DLD1 (cell line): ENCODE measurements around the gene FKBP10.
"Not testable (repeated sequence)": the region's sequence is repeated elsewhere in the genome, so short reads cannot be mapped to it uniquely, and the experiment has no call there.

Experiments
- in situ Hi-C: cut with HindIII; loops from 2 replicates; pipeline ENCODE4 v1.10.0; 2017; ENCODE audit warnings: low sequenced_read_pairs

The FKBP10 gene, protein sequence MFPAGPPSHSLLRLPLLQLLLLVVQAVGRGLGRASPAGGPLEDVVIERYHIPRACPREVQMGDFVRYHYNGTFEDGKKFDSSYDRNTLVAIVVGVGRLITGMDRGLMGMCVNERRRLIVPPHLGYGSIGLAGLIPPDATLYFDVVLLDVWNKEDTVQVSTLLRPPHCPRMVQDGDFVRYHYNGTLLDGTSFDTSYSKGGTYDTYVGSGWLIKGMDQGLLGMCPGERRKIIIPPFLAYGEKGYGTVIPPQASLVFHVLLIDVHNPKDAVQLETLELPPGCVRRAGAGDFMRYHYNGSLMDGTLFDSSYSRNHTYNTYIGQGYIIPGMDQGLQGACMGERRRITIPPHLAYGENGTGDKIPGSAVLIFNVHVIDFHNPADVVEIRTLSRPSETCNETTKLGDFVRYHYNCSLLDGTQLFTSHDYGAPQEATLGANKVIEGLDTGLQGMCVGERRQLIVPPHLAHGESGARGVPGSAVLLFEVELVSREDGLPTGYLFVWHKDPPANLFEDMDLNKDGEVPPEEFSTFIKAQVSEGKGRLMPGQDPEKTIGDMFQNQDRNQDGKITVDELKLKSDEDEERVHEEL

DNA sequence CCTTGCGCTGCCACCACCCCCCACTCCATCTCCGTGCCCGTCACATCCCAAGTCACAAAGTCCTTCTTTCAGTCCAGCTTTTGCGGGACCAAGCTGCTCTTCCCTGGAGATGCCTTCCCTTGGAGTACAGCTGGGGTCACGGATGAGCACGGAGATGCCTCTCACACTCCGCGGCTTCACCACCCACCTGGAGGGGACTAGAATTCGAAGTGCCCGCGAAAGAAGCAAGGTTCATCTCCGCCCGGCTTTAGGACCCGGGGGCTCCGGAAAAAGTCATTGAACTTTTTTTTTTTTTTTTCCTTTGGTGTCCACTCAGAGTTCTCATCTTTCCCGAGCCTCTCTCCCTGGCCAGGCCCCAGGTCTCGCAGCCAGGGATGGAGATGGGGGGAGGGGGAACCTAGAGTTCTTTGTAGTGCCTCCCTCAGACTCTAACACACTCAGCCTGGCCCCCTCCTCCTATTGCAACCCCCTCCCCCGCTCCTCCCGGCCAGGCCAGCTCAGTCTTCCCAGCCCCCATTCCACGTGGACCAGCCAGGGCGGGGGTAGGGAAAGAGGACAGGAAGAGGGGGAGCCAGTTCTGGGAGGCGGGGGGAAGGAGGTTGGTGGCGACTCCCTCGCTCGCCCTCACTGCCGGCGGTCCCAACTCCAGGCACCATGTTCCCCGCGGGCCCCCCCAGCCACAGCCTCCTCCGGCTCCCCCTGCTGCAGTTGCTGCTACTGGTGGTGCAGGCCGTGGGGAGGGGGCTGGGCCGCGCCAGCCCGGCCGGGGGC is at the start of gene FKBP10:
Gene FKBP10 (plus strand): TSS at position 624 of the 771 bp plus-strand sequence. CDS start 31 bp downstream, at position 655.
- in situ Hi-C loops, result no loop called here

DNA sequence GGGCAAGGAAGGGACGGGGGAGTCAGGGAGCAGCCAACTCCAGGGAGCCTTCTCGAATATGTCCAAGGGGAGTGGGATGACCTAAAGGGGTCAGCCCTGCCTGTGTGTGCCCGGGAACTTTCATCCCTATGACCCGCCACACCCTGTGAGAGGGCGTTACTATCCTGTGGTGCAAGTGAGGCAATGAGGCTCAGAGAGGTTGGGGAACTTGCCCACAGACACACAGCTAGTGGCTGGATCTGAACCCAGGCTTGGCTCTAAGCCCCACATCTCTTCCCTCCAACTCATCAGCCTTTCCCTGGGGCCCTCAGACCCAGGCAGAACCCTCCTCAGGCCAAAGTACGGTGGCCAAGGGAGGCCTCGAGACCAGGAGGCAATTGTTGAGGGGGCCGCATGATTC is 49.5 kb upstream of the FKBP10 start:
- in situ Hi-C loops, result no loop called here

DNA sequence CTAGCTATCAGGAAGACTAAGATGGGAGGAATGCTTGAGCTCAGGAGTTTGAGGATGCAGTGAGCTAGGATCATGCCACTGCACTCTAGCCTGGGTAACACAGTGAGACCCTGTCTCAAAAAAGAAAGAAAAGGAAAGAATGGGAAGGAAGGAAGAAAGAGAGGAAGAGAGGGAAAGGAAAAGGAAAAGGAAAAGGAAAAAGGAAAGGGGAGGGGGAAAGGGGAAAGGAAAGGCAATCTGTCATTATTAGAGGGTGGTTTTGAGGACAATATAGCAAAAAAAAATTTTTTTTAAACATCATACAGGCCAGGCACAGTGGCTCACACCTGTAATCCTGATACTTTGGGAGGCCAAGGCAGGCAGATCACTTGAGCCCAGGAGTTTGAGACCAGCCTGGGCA is 46.7 kb upstream of the FKBP10 start:
- in situ Hi-C loops, result no loop called here

DNA sequence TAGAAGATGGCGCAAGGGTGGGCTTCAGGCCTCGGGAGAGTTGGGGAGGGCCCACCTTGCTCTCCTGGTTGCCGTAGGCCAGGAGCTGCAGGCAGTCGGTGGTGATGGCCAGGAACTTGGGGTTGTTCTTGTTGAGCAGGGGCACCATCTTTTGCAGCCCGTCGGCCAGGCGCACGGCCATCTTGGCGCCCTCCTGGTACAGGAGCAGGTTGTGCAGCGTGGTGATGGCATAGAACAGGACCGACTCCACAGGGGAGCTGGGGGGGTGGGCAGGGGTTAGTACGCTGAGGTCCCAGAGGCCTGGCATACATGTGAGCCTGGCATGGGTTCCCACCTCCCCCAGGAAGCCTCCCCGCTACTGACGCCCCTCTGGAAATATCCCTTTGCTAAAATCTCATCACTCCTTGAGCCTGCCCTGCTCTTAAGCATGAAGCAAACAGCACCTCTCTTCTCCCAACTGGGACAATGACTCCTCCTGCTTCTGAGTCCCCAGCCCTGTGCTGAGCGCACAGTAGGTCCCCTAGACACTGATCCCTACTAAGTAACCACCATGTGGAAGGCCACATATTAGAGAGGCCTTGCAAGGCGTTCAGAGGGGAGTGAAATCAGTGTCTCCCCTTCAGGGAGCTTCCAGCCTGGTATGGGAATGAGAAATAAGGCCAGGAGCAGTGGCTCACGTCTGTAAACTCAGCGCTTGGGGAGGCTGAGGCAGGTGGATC is 45.3 kb upstream of the FKBP10 start:
- in situ Hi-C loops, result no loop called here

DNA sequence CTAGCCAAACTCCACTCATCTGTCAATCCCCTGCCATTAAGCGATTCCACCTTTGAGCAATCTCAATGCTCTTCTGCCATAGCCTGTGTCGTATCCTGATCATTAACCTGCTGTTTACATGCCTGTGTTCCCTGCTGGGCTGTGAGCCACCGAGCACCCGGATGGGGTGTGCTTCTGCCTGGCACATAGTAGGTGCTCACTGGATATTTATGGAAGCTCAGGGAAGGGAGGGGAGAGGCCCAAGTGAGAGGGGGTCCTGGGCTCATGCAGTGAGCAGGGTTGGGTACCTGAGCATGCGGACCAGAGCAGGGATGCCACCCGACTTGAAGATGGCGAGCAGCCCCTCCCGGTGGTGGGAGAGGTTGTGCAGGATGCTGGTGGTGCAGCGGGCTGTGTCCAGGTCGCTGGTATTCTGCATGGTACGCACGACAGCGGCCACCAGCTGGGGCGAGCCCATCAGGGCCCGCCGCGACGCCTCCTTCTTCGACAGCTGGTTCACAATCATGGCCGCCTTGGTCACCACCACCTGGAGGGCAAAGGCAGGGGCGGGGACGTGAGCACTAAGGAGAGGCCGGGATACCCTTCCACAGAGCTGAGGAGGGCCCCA is 44.0 kb upstream of the FKBP10 start:
- in situ Hi-C loops, result no loop called here

DNA sequence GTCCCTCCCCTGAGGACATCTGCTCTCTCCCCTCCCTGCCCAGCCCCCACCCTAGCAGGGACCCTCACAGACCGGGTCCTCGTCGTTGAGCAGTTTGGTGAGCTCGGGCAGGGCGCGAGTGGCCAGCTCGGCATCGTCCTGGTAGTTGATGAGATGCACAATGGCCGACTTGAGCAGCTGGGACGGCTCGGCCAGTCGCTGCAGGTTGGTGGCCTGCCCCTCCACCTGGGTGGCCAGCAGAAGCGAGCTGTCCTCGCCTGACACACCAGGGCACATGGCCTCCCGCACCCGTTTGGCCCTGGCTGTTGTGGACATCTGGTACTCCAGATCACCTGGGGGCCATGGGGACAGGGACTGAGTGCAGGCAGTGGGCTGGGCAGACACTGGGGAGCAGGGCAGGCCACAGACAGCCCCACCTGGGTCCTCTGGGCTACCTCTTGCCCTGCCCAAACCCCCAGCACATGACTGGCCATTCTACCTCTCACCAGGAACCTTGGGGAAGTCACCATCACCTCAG is 43.4 kb upstream of the FKBP10 start:
- in situ Hi-C loops, result no loop called here

DNA sequence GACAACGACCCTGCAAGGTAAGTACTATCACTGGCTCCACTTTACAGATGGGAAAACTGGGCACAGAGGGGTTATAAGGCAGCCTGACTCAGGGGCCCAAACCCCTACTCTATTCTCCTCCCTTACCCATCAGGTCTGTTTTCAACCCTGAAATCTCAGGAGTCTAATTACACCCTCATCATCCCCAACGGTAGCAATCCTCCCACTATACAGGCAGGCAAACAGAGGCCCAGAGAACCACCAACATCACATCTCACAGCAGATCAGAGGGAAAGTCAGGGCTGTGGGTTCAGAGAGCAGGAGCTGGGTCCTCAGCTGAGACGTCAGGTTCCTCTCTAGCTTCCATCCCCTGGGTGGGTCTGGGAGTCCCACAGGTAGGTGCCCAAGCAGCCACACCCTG is 42.8 kb upstream of the FKBP10 start:
- in situ Hi-C loops, result no loop called here

DNA sequence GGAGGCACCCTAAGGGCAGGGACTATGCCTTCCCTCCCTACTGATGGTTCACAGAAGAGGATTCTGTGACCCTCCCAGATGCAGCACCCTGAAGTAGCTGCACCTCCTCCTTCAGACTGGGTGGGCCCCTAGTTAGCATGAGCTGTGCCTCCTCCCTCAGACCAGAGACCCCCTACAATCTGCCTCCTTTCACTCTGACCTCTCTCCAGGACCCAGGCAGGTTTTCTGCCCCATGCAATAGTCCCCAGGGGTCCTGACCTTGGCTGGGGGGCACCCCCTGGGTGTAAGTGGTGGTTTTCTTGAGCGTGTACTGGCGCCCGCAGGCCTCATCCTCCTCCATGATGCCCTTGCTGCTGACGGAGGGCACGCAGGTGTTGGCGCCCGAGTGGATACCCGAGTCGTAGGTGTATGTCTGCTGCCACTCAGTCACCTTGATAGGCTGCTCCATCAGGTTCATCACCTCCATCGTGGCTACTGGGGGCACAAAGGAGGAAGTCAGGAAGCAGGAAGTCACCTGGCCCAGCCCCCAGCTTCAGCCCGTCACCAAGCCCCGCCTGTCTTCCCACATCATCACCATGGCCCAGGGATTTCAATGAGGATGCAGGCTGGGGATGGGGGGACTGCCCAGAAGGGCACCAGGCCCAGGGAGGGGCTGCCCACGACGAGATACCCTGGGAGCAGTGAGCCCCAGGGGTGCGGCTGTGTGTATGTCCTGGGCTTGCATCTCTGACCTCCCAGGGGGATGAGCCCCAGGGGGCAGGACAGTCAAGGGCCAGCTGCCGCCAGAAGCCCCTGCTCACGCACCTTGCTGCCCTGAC is 41.2 kb upstream of the FKBP10 start:
- in situ Hi-C loops, result no loop called here

DNA sequence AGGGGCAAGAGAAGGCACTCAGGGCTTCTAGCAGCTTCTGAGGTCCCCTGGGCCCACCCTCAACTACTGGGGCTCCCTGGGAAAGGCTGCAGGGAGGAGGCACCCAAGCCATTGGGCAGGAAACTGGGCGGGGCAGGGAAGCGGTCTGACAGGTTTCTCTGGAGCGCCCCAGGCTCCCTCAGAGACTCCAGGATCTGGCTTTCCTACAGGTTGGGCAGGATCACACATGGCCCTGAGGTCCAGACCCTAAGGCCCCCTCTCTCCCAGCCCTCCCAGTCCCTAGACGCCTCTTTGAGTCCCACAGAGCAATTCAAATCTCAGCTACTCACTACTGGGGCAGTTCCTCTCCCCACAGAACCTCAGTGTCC is 40.6 kb upstream of the FKBP10 start:
- in situ Hi-C loops, result no loop called here

DNA sequence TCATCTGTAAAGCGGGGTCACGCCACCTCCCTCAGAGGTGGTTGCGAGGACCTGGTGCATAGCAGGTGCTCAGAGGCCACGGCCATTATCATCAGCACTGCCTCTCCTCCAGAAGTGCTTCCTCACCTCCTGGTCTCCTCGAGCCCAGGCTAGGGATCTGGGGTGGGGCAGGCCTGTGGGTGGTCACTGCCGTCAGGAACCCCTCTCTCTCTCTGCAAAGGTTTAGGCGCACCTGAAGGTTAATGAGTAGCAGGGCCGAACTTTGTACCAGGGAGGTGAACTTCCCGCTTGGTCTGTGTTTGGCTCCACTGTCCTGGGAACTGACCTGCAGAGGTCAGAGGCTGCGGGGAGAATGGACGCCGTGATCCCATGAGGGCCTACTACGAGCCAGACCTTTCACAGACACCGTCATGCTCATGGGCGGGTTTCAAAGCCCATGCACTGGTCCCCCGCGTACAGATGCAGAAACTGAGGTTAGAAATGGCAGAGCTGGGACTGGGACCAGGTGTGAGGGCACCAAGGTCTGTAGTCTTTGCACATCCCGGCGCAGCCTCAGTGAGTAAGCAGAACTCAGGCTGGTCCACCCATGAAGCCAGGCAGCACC is 40.1 kb upstream of the FKBP10 start:
- in situ Hi-C loops, result no loop called here

DNA sequence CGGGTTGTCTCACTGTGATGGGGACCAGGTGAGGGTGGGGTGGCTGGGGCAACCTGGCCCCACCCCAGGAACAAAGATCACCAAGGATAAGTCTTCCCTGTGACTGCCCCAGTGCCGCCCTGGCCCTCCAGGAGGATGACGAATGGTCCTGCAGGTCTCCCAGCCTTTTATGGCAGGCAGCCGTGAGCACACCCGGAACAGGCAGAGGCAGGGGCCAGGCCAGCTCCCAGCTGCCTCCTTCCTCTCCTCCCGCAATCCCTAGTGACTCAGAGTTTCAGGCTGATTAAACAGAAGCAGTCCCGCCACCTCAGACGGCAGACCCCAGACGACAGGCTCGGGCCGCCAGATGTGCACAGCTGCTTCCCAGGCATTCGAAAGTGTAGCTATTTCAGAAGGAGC is 39.6 kb upstream of the FKBP10 start:
- in situ Hi-C loops, result no loop called here

DNA sequence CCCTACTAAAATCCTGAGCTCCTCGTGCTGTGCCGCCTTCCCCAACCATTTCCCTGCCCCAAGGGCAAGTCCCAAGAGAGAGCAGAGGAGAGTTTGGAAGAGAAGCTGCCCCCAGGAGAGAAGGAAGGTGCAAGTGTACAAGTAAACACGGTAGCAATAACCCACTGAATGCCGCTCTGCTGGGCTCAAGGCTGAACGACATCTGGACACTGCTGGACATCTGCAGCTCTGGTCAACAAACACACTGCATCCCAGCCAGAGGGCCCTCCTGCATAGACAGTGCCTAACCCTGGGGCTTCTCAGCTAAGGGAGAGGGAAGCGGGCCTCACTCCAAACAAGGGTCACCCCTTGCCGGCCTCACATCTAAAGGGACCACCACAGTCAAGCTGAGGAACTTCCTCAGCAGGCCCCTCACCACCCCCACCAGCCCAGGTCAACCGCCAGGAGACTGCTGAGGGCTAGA is 39.0 kb upstream of the FKBP10 start:
- in situ Hi-C loops, result no loop called here

DNA sequence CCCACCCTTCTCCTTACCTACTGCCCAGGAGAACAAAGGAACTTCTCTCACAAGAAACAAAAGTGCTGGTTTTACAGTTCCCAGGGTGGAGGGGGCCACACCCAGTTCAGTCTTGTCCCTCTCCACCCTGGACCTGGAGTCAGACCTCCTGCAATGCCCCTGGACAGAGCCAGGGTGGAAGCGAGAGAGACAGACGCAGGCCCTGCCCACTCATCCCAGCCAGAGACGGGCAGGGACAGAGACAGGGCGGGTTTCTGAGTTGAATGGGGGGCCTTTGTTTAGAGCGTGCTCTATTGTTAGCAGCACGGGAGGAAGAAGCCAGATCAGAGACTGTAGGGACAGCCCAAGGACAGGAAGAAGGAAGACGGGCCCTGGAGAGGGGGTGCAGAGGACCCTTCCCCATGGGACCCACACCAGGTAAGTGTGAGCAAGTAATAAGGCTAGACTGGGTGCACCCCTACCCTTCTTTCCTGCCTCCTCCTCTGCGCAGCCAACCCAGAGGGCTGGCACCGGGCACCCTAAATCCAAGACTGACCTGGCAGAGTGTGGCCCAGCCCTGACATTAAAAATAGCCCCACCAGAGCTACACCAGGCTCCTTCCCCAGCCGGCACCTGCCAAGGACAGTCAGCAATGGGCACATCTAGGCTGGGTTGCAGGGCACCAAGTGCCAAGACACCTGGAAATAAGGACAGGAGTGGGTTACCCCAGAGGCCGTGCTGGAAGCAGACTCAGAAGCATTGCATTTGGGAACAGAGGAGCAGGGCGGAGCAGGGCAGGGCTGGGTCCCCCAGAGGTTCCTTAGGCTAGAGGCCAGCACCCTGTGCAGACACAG is 37.2 kb upstream of the FKBP10 start:
- in situ Hi-C loops, result no loop called here

DNA sequence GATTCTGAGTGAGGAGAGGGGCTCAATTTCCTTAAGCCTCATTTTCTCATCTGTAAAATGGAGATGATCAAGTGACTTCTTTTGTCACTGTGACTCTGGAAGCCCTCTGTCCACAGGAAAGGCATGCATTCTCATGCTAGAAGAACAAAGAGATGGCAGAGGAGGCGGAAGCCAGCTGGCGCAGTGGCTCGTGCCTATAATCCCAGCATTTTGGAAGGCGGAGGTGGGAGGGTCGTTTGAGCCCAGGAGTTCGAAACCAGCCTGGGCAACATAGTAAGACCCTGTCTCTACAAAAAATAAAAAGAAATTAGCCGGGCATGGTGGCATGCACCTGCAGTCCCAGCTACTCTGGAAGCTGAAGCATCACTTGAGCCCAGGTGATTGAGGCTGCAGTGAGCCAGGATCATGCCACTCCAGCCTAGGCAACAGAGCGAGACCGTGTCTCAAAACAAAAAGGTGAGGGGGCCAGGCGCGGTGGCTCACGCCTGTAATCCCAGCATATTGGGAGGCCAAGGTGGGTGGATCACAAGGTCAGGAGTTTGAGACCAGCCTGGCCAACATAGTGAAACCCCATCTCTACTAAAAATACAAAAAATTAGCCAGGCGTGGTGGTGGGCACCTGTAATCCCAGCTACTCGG is 36.4 kb upstream of the FKBP10 start:
- in situ Hi-C loops, result not testable (repeated sequence)

DNA sequence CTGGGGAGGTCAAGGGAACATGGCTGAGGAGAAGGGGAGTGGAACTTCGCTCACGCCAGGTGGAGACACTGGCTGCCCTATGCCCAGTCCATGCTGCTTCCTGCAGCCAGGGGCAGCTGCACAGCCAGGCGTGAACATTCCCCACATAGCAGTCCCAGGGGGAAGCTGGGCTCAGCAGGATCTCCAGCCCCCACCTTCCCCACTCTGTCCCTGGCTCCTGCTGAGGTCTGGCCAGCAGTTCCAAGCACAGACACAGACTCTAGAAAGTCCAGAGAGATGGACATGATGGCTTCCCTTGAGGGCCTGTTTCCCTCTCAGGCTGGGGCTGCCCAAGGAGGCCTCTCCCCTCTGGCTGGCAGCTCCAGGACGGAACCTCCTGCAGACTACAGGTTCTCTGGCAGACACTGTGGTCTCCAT is 35.6 kb upstream of the FKBP10 start:
- in situ Hi-C loops, result no loop called here

DNA sequence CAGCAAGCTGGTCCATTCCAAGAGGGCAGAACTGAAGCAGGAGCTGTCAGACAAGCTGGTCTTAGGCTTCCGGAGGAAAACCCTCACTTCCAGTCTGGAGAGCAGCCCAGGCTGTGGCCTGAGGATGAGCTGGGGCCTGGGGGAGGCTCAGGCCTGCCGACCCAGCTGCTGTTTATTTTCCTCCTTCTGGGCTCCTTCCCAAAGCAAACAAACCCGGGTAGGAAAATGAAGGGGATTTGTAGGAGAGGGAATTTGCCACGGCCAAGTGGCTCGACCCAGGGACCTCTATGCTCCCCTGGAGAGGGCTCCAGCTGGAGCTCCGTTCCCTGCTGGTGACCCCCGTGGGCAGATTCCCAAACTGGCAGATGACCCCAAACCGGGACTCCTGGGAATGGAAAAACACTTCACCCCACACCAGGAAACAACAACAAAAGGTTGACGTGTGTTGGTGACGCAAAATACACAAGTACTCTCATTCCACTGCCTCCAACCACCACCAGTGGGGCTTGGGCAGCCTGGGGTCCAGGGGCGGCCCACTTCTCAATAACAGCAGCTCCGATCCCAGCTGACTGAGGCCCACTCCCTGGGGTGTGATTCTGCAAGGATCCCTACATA is 35.1 kb upstream of the FKBP10 start:
- in situ Hi-C loops, result no loop called here

DNA sequence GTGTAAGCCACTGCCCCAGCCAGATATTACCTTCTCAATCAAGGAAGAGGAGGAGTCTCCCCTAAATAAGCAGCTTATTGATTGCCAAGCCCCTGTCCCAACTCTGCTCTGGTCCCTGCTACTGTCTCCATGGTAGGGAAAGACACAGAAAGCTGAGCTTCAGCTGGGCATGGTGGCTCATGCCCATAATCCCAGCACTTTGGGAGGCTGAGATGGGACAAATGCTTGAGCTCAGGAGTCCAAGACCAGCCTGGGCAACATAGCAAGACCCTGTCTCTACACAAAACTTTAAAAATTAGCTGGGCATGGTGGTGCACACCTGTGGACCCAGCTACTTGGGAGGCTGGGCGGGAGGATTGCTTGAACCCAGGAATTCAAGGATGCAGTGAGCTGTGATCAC is 32.9 kb upstream of the FKBP10 start:
- in situ Hi-C loops, result no loop called here
